NT2/D1 (cell line): ENCODE measurements around the gene AFF3.

Source experiments
- SUZ12 ChIP-seq: IDR thresholded peaks from 2 replicates; pipeline ENCODE4 v1.6.1; 2011; ENCODE audit not compliant: insufficient read length, insufficient read depth; ENCODE audit errors: extremely low read depth
- ZNF274 ChIP-seq: IDR thresholded peaks from 2 replicates; pipeline ENCODE4 v1.6.1; 2011; ENCODE audit warnings: mild to moderate bottlenecking, low read depth, low read length

GRCh38 chr2:99868260-99868659 lies 274.1 kb downstream of the AFF3 start:
- no peak for TF ChIP-seq ZNF274
- TF ChIP-seq SUZ12, result no peak
